ENCODE measurements around the gene CACNB3. TPM values are rescaled to one million over a fixed set of nuclear protein-coding genes. Genes with fewer than 3 reads are reported as not detected.
A peak's percentile ranks its signal among the peaks of the same experiment; 100 is the strongest.

CACNB3 gene
- total and polyA plus RNA-seq, 11 donors = 3.2 to 11.2 (median 5.3) TPM

DNA sequence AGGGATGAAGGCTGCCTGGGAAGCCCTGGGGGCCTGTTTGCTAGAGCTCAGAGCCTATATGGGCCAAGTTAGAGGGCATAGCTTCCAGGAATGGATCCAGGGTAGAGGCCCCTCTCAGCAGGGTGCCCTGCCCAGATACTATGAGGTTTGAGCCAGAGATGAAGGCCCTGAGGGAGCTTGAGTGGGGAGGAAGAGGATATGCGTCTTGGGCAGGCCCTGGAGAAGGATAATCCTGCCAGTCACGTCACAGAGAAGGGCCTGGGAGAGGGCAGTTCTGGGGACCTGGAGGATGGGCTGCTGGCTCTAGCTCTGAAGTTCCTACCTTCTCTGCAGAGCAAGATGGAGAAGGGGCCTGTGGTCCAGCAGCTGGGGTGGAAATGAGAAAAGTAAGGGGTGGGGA, 5.9 kb upstream of the CACNB3 start:
- H3K27ac ChIP-seq = no peak overlapping the region
- no peak for TF ChIP-seq POLR2A (IDR thresholded peaks at IDR 0.05)
- TF ChIP-seq, protein P1, sequence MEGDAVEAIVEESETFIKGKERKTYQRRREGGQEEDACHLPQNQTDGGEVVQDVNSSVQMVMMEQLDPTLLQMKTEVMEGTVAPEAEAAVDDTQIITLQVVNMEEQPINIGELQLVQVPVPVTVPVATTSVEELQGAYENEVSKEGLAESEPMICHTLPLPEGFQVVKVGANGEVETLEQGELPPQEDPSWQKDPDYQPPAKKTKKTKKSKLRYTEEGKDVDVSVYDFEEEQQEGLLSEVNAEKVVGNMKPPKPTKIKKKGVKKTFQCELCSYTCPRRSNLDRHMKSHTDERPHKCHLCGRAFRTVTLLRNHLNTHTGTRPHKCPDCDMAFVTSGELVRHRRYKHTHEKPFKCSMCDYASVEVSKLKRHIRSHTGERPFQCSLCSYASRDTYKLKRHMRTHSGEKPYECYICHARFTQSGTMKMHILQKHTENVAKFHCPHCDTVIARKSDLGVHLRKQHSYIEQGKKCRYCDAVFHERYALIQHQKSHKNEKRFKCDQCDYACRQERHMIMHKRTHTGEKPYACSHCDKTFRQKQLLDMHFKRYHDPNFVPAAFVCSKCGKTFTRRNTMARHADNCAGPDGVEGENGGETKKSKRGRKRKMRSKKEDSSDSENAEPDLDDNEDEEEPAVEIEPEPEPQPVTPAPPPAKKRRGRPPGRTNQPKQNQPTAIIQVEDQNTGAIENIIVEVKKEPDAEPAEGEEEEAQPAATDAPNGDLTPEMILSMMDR (IDR thresholded peaks at IDR 0.05) = no peak
- ATAC-seq = no peak
- intact Hi-C loops (cut with DNase I) = no loop called here
- peaks cover 2 to 34% (median 19%) of the 10 kb centered on the region in 12 donors for H3K4me1 ChIP-seq
- H3K4me3 ChIP-seq = no peak overlapping the region
- 43 to 67% (median 56%) methylated on average over 2 of the region's 2 CpGs for WGBS, 4 donors
- H3K9me3 ChIP-seq = no peaks in the 10 kb centered on the region
- no peaks in the 10 kb centered on the region for H3K36me3 ChIP-seq
- DNase-seq = no peak
- peaks cover 0 to 4% (median 0%) of the 10 kb centered on the region in 9 donors for H3K27me3 ChIP-seq

DNA sequence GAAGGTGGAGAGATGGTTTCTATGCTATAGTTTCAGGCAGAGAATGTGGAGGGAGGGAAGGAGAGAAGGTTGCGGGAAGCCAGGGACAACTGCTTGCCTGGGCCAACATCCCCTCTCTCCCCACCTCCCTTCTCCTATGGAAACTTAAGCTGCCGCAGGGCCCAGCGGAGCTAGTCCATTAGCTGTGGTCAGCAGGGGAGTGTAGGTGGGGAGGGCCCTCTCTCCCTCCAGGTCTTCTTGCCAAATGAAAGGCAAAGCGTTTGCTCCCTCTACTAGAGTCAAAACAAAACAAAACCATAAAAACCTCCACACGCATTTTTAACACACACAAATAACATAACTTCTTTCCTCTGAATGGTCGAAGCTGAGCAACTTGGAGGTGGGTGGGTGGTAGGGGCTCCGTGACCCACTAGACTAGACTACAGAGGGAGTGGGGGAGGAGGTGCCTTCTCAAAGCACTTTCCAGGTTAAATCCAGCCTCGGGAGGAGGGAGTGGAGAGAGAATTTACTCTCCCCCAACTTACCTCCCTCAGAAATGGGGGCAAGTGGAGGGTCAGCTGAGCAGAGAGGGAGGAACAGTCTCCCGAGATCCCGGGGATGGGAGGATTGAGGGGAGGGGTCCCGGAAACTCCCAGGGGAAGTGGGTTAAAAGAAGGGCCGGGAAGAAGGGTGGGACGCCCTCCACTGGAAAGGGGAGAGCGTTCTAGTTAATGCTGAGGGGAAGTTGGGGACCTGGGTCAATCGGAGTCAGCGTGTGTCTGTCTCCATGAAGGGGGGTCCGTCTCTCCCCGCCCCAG, 4.6 kb upstream of the CACNB3 start:
- peak overlapping the region; percentile 62 to 89 (median 70) for H3K4me3 ChIP-seq
- H3K4me1 ChIP-seq = peaks cover 2 to 41% (median 25%) of the 10 kb centered on the region in 12 donors
- no peak for ATAC-seq
- WGBS, 4 donors = 37 to 45% (median 40%) methylated on average over 18 of the region's 18 CpGs
- no peaks in the 10 kb centered on the region for H3K36me3 ChIP-seq
- no peaks in the 10 kb centered on the region for H3K9me3 ChIP-seq
- intact Hi-C loops (cut with DNase I) = loop anchor here in 1 of 10 donors (2.0 kb wide), 1 partner anchor 39 kb away; the partner anchor contains the start of gene DDX23
- DNase-seq = no peak
- no peak for TF ChIP-seq POLR2A (IDR thresholded peaks at IDR 0.05)
- TF ChIP-seq, protein P1 (IDR thresholded peaks at IDR 0.05) = no peak
- peaks cover 0 to 11% (median 0%) of the 10 kb centered on the region in 9 donors for H3K27me3 ChIP-seq
- peak overlapping the region in 11 of 12 donors; percentile 24 to 92 (median 86) for H3K27ac ChIP-seq

DNA sequence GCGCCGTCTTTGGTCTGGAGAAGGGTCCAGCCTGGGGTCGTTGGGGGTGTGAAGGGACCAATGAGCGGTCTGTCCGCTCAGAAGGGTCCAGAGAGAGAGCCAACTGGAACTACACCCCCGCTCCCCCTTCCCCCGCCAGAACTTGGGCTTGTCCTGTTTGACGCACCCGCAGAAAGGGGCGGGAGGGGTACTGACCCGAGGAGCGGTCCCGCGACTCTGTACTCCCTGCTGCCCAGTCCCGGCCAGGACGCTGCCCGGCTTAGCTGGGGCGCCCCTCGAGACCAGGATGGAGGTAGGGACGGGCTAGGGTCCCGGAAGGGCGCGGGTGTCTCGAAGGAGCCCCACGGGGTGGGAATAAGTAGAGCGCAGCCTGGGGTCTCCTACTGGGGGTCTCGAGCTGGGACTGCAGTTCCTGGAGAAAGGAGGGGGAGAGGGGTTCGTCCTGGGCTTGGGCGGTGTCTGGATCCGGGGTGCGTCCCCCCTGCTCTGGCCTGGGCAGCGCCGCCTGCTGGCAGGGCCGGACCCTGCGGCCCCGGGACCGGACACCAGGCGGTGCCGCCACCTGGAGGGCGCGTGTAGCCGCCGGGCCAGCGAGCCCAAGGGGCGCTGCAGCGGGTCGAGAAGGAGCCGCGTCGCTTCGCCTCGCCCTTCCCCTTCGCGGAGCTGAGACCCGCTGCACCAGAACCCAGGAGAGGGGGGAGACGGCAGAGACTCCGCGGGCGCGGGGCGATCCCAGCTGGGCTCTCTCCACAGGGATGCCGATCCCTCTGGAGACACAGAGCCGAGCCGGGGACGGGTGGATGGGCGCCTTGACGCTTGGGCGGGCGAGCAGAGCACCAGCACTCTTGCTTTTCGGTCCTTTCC, 3.8 kb upstream of the CACNB3 start:
- Histone ChIP-seq H3K4me3 (peak overlapping the region; percentile 62 to 89 (median 70)), H3K9me3 (no peaks in the 10 kb centered on the region), H3K36me3 (no peaks in the 10 kb centered on the region), H3K27ac (peak overlapping the region; percentile 65 to 92 (median 86)), H3K27me3 (peaks cover 0 to 11% (median 0%) of the 10 kb centered on the region in 9 donors), H3K4me1 (peaks cover 2 to 46% (median 29%) of the 10 kb centered on the region in 12 donors)
- intact Hi-C loops (cut with DNase I) = loop anchor here in 1 of 10 donors (2.0 kb wide), 1 partner anchor 38 kb away; the partner anchor contains the start of gene DDX23
- peak in 1 of 2 donors; percentile 54 for TF ChIP-seq POLR2A (IDR thresholded peaks at IDR 0.05)
- TF ChIP-seq, protein P1 (IDR thresholded peaks at IDR 0.05) = peak; percentile 95 to 100 (median 99)
- peak; percentile 59 to 87 (median 84) for ATAC-seq
- peak; percentile 80 to 94 (median 84) for DNase-seq
- WGBS, 4 donors = 1 to 5% (median 1%) methylated on average over 21 to 70 of the region's 70 CpGs

Measured in heart left ventricle (tissue), 16 donors.